Small intestine (tissue), 16 donors: ENCODE data around the gene AADACL2. TPM values are rescaled to one million over a fixed set of nuclear protein-coding genes. Genes with fewer than 3 reads are reported as not detected.
A peak's percentile ranks its signal among the peaks of the same experiment; 100 is the strongest.

Experiments
- DNase-seq, 2 donors: peaks; one replicate each; pipeline versions ENCODE4 v3.0.0 to v3.0.0-alpha.2; 2013
- FAIRE-seq: peaks from 2 replicates; lab custom pipeline; 2012; peaks lifted over from hg19 to GRCh38; lab: Jason Lieb, UNC
- H3K27ac ChIP-seq, 3 donors: one replicate each; pipeline ENCODE4 v1.5.1; 2013; ENCODE audit warnings: low read length in 2 of 3, mild to moderate bottlenecking in 2 of 3, control low read depth in 1 of 3, inconsistent platforms in 1 of 3, low read depth in 1 of 3, moderate library complexity in 1 of 3
- H3K27me3 ChIP-seq, 3 donors: one replicate each; pipeline ENCODE4 v1.6.1; 2013; ENCODE audit warnings: low read length in 3 of 3, inconsistent platforms in 1 of 3; ENCODE audit not compliant: control insufficient read depth in 3 of 3, insufficient read depth in 3 of 3
- H3K36me3 ChIP-seq, 3 donors: one replicate each; pipeline ENCODE4 v1.6.1; 2013; ENCODE audit warnings: low read length in 3 of 3, inconsistent platforms in 1 of 3, low read depth in 1 of 3, mild to moderate bottlenecking in 1 of 3, moderate library complexity in 1 of 3; ENCODE audit not compliant: control insufficient read depth in 3 of 3, insufficient read depth in 2 of 3
- H3K4me1 ChIP-seq, 3 donors: one replicate each; pipeline ENCODE4 v1.6.1; 2013; ENCODE audit warnings: low read length in 2 of 3, inconsistent platforms in 1 of 3, low read depth in 1 of 3, mild to moderate bottlenecking in 1 of 3, moderate library complexity in 1 of 3; ENCODE audit not compliant: control insufficient read depth in 3 of 3, insufficient read depth in 2 of 3
- H3K4me3 ChIP-seq, 3 donors: one replicate each; pipeline ENCODE4 v1.5.1; 2013; ENCODE audit warnings: low read length in 3 of 3, control low read depth in 1 of 3, inconsistent platforms in 1 of 3, low read depth in 1 of 3, mild to moderate bottlenecking in 1 of 3, moderate library complexity in 1 of 3
- H3K9me3 ChIP-seq, 2 donors: one replicate each; pipeline ENCODE4 v1.6.1; 2013; ENCODE audit warnings: low read depth in 1 of 2, low read length in 1 of 2; ENCODE audit not compliant: control insufficient read depth in 2 of 2, insufficient read depth in 1 of 2
- WGBS, 3 donors: extraction: QIAGEN DNeasy Blood & Tissue Kit; methylation state at CpG; one replicate each; pipeline ENCODE4 v1.1.7; 2013; 5-methylcytosine and 5-hydroxymethylcytosine counted together
- long read RNA-seq, 10 donors: transcript quantifications; one replicate each; lab custom pipeline, GENCODE V29; 2026
- polyA plus RNA-seq, 4 donors: library from polyadenylated mRNA; stranded (reverse) in 3 of 4; unstranded in 1 of 4; fragments of 200-250 nt in 3 of 4; fragments of 120-200 nt in 1 of 4; gene quantifications; one replicate each; pipeline versions ENCODE4 v1.2.1 to v1.2.3, GENCODE V29; 2013
- donor health status: healthy with polysubstance abuse.
- donor health status: control.
- donor health status: control.
- donor health status: Bipolar disorder and iron deficiency.
- donor health status: healthy.

Gene AADACL2, protein sequence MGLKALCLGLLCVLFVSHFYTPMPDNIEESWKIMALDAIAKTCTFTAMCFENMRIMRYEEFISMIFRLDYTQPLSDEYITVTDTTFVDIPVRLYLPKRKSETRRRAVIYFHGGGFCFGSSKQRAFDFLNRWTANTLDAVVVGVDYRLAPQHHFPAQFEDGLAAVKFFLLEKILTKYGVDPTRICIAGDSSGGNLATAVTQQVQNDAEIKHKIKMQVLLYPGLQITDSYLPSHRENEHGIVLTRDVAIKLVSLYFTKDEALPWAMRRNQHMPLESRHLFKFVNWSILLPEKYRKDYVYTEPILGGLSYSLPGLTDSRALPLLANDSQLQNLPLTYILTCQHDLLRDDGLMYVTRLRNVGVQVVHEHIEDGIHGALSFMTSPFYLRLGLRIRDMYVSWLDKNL
- under 1 TPM in 1 of 4 donors, not detected in 3; 0.60 TPM for polyA plus RNA-seq
- long read RNA-seq, donor 1, result 0 reads
- long read RNA-seq, donor 2, result 0 reads
- long read RNA-seq, donor 3, result 0 reads
- long read RNA-seq, donor 4, result 0 reads
- long read RNA-seq, donor 5, result 0 reads
- long read RNA-seq, donor 6, result 0 reads
- long read RNA-seq, donor 7, result 0 reads
- long read RNA-seq, donor 8, full-length matches to known transcripts, result 2 of 2 reads
- long read RNA-seq, donor 8, partial matches to known transcripts, result 0 of 2 reads
- long read RNA-seq, donor 8, other reads (novel, unspliced or antisense), result 0 of 2 reads
- long read RNA-seq, donor 9, result 0 reads
- long read RNA-seq, donor 10, result 0 reads

DNA sequence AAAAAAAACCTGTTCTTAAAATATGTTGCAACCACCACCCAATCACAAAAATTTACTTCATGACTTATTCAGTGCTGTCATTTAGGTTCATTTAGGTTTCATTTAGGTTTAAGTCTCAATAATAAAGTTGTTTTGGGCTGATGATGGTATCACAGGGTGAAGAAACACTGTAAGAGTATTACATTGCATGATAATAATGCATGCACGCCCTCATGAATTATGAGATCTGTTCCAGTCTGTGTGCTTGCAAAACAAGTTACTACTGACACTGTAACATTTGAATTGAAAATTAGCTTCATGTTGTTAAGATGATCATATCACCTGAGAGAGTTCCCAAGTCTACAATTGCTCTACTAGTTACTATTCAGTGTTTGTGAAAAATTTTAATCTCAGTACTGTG lies at the start of gene AADACL2:
Gene AADACL2 (plus strand): TSS at position 315 of the 400 bp plus-strand sequence. CDS start 109 bp downstream, outside the sequence.
- Histone ChIP-seq H3K36me3 (no peaks in the 10 kb centered on the region), H3K4me1 (no peaks in the 10 kb centered on the region), H3K9me3 (no peaks in the 10 kb centered on the region), H3K27me3 (no peaks in the 10 kb centered on the region), H3K4me3 (no peak within 1 kb of the TSS), H3K27ac (no peak within 1 kb of the TSS)
- no peak for DNase-seq
- WGBS, 3 donors, result 85 to 93% (median 91%) methylated on average over 1 of the region's 1 CpG
- FAIRE-seq, result no peak

GRCh38 chr3:151684094-151684493 lies 49.6 kb upstream of the AADACL2 start:
- no peak overlapping the region for H3K27ac ChIP-seq
- FAIRE-seq (no peak), DNase-seq (no peak)
- no peaks in the 10 kb centered on the region for H3K4me1 ChIP-seq
- H3K4me3 ChIP-seq, result no peak overlapping the region
- no peaks in the 10 kb centered on the region for H3K27me3 ChIP-seq
- peaks cover 0 to 1% of the 10 kb centered on the region in 2 donors for H3K9me3 ChIP-seq
- no peaks in the 10 kb centered on the region for H3K36me3 ChIP-seq

DNA sequence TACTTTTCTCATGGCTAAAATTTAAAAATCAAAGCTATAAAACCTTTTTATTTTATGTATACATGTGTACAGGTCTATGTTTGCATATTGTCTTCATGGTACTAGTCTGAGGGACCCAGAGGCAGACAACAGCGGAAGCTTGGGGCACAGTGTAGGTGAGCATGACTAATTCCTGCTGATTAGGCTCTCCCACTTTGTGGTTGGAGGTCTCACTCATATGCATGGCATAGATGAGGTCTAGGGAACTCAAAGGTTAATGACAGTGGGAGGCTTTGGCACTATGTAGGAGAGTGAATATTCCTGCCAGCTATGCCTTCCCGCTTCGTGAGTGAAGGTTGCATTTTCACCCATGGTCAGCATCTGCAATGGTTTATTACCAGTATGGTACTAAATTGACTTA lies 47.5 kb upstream of the AADACL2 start:
- Histone ChIP-seq H3K4me3 (no peak overlapping the region), H3K9me3 (no peaks in the 10 kb centered on the region), H3K36me3 (no peaks in the 10 kb centered on the region), H3K4me1 (no peaks in the 10 kb centered on the region), H3K27me3 (no peaks in the 10 kb centered on the region), H3K27ac (no peak overlapping the region)
- FAIRE-seq (no peak), DNase-seq (peak; percentile 24 to 33)
- WGBS, 3 donors, result 70 to 77% (median 72%) methylated on average over 3 of the region's 3 CpGs

DNA sequence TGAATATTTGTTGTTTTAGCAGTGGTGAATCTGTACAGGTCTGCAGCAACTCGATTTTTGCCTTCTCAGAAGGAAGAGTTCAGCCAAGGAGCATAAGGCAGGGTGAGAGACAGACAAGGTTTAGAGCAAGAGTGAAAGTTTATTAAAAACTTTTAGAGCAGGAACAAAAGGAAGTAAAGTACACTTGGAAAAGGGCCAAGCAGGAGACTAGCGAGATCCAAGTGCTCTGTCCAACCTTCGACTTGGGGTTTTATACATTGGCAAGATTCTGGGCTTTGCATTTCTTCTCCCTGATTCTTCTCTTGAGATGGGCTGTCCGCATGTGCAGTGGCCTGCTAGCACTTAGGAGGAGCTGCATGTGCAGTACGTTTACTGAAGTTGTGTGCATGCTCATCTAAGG lies 46.7 kb upstream of the AADACL2 start:
- Histone ChIP-seq H3K36me3 (no peaks in the 10 kb centered on the region), H3K27me3 (no peaks in the 10 kb centered on the region), H3K4me1 (no peaks in the 10 kb centered on the region), H3K9me3 (no peaks in the 10 kb centered on the region), H3K27ac (no peak overlapping the region), H3K4me3 (no peak overlapping the region)
- peak in 1 of 2 donors; percentile 38 for DNase-seq
- 10 to 16% (median 10%) methylated on average over 5 of the region's 5 CpGs for WGBS, 3 donors
- FAIRE-seq, result no peak

DNA sequence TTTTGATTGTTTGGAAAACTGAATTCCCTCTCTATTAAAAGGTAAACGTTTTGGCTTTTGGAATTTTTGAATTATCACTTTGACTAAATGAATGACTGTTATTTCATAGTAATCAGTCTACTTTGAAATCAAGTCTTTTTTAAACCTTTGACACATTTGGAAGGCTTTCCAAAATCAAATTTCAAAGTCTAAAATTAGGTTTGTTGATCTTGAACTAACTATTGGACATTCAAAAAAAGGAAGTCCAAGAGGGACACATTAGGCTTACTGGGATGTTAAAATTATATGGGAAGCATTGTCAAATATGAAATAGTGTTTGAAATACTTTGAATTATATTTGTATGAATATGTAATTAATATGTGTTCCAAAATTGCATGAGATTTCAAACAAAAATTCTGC lies 45.2 kb upstream of the AADACL2 start:
- Histone ChIP-seq H3K4me3 (no peak overlapping the region), H3K27ac (no peak overlapping the region), H3K9me3 (peaks cover 0 to under 1% of the 10 kb centered on the region in 2 donors), H3K27me3 (no peaks in the 10 kb centered on the region), H3K36me3 (no peaks in the 10 kb centered on the region), H3K4me1 (no peaks in the 10 kb centered on the region)
- WGBS, 3 donors, result 26 to 39% (median 30%) methylated on average over 1 of the region's 1 CpG
- no peak for FAIRE-seq
- DNase-seq, result no peak

GRCh38 chr3:151690645-151691044 lies 43.1 kb upstream of the AADACL2 start:
- DNase-seq (no peak), FAIRE-seq (no peak)
- Histone ChIP-seq H3K36me3 (no peaks in the 10 kb centered on the region), H3K9me3 (peaks cover 0 to 3% of the 10 kb centered on the region in 2 donors), H3K27ac (no peak overlapping the region), H3K4me3 (no peak overlapping the region), H3K4me1 (no peaks in the 10 kb centered on the region), H3K27me3 (no peaks in the 10 kb centered on the region)
- WGBS, 3 donors, result 85 to 95% (median 86%) methylated on average over 1 of the region's 1 CpG

GRCh38 chr3:151697496-151697895 lies 36.2 kb upstream of the AADACL2 start:
- WGBS, 3 donors, result 76% methylated on average over 5 of the region's 5 CpGs

DNA sequence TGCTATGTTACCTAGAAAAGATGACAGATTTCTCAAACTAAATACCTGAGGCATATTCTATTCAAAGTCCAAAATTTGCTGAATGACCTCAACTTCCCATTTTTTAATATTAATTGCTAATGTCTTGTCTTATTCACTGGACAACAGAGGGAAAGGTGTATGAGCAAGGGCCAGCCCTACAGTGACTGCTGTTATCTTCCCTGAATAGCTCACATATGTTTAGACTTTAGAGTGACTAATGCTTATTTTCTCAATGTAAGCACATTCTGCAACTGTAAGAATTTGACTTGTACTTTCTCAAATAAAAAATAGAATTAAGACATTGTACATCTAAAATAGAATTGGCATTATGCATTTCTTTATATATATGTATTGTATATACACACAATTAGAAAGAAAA lies 26.5 kb upstream of the AADACL2 start:
- Histone ChIP-seq H3K4me1 (no peaks in the 10 kb centered on the region), H3K9me3 (no peaks in the 10 kb centered on the region), H3K27ac (no peak overlapping the region), H3K27me3 (no peaks in the 10 kb centered on the region), H3K4me3 (no peak overlapping the region), H3K36me3 (no peaks in the 10 kb centered on the region)
- FAIRE-seq (no peak), DNase-seq (peak in 1 of 2 donors; percentile 3)

More at GRCh38 chr3:151697496-151697895, 36.2 kb upstream of the AADACL2 start:
- no peak overlapping the region for H3K4me3 ChIP-seq
- DNase-seq (no peak), FAIRE-seq (no peak)
- H3K9me3 ChIP-seq, result peaks cover 0 to 13% of the 10 kb centered on the region in 2 donors
- H3K27ac ChIP-seq, result no peak overlapping the region
- H3K36me3 ChIP-seq, result no peaks in the 10 kb centered on the region
- no peaks in the 10 kb centered on the region for H3K27me3 ChIP-seq
- H3K4me1 ChIP-seq, result no peaks in the 10 kb centered on the region
